HEK293 (cell line): ENCODE measurements around the gene ATG2A.

ENCODE experiments used
- ATF2 ChIP-seq: fragments of 450-650 bp; formaldehyde crosslinking; IDR thresholded peaks from 2 replicates; pipeline ENCODE4 v1.5.1; 2016; ENCODE audit warnings: missing biosample characterization, missing genetic modification characterization, low read depth
- CTCF ChIP-seq: fragments of 450-650 bp; formaldehyde crosslinking; IDR thresholded peaks from 2 replicates; pipeline ENCODE4 v1.5.1; 2016; ENCODE audit warnings: missing biosample characterization, missing genetic modification characterization
- GLI4 ChIP-seq: fragments of 450-650 bp; formaldehyde crosslinking; IDR thresholded peaks from 2 replicates; pipeline ENCODE4 v1.5.1; 2016; ENCODE audit warnings: missing biosample characterization, missing genetic modification characterization
- PATZ1 ChIP-seq: fragments of 450-650 bp; formaldehyde crosslinking; IDR thresholded peaks from 2 replicates; pipeline ENCODE4 v1.5.1; 2016; ENCODE audit warnings: missing biosample characterization, missing genetic modification characterization
- PRDM4 ChIP-seq: fragments of 450-650 bp; formaldehyde crosslinking; IDR thresholded peaks from 2 replicates; pipeline ENCODE4 v1.5.1; 2017; ENCODE audit warnings: missing biosample characterization, missing genetic modification characterization
- ZBTB26 ChIP-seq: fragments of 450-650 bp; formaldehyde crosslinking; optimal IDR thresholded peaks from 2 replicates; pipeline ENCODE3; 2016; ENCODE audit warnings: missing biosample characterization, mild to moderate bottlenecking, missing genetic modification characterization
- ZNF146 ChIP-seq: fragments of 450-650 bp; formaldehyde crosslinking; IDR thresholded peaks from 2 replicates; pipeline ENCODE4 v1.5.1; 2016; ENCODE audit warnings: missing biosample characterization, missing genetic modification characterization
- ZNF341 ChIP-seq: fragments of 450-650 bp; formaldehyde crosslinking; IDR thresholded peaks from 2 replicates; pipeline ENCODE4; 2016; ENCODE audit warnings: low read depth, missing biosample characterization, missing genetic modification characterization
- ZNF449 ChIP-seq: fragments of 450-650 bp; formaldehyde crosslinking; IDR thresholded peaks from 2 replicates; pipeline ENCODE4 v1.5.1; 2017; ENCODE audit warnings: missing biosample characterization, mild to moderate bottlenecking, missing genetic modification characterization, moderate library complexity

GRCh38 chr11:64933935-64934681 lies 17.1 kb upstream of the ATG2A start:
- TF ChIP-seq CTCF (tag by site-specific recombination): no peak
- no peak for TF ChIP-seq ZNF449 (tag by site-specific recombination)
- TF ChIP-seq GLI4 (tag by site-specific recombination): no peak
- TF ChIP-seq PATZ1 (tag by site-specific recombination): no peak
- no peak for TF ChIP-seq ZNF341 (tag by site-specific recombination)
- no peak for TF ChIP-seq ZNF146
- TF ChIP-seq PRDM4 (tag by site-specific recombination): no peak
- no peak for TF ChIP-seq ATF2 (tag by site-specific recombination)
- TF ChIP-seq ZBTB26 (tag by site-specific recombination): no peak
